Right lobe of liver (tissue), 6 donors: Measurements from ENCODE around the gene CYP4B1. TPM values are rescaled to one million over a fixed set of nuclear protein-coding genes. Genes with fewer than 3 reads are reported as not detected.
A peak's percentile ranks its signal among the peaks of the same experiment; 100 is the strongest.
"Not testable (repeated sequence)": the region's sequence is repeated elsewhere in the genome, so short reads cannot be mapped to it uniquely, and the experiment has no call there.

Experiments
- ATAC-seq, 4 donors: fragments of 200-7000 bp; cut with Tn5 transposase; one replicate each; pipeline ENCODE4 v1.9.1; 2020; ENCODE audit warnings: mild to moderate bottlenecking in 4 of 4, moderate library complexity in 4 of 4
- DNase-seq, 3 donors: peaks; one replicate each; pipeline ENCODE4 v3.0.0-alpha.2; 2020
- H3K27ac ChIP-seq, 3 donors: fragments of 200-600 bp; one replicate each; pipeline ENCODE4 v1.8.0; 2022
- H3K27me3 ChIP-seq, 2 donors: fragments of 200-600 bp; one replicate each; pipeline ENCODE4 v1.8.0; 2022
- H3K36me3 ChIP-seq, 4 donors: fragments of 200-600 bp; sonication (generic) in 1 of 4; one replicate each; pipeline versions ENCODE4 v1.5.1 to v1.8.0; 2017 to 2022; ENCODE audit warnings: control low read depth in 1 of 4
- H3K4me1 ChIP-seq, 4 donors: fragments of 200-600 bp; sonication (generic) in 1 of 4; one replicate each; pipeline versions ENCODE4 v1.5.1 to v1.8.0; 2017 to 2022; ENCODE audit warnings: control low read depth in 1 of 4
- H3K4me3 ChIP-seq, 3 donors: fragments of 200-600 bp; one replicate each; pipeline ENCODE4 v1.8.0; 2022
- H3K9me3 ChIP-seq, 4 donors: fragments of 200-600 bp; sonication (generic) in 1 of 4; one replicate each; pipeline versions ENCODE4 v1.5.1 to v1.8.0; 2017 to 2022; ENCODE audit warnings: control low read depth in 1 of 4
- POLR2A ChIP-seq: fragments of 450-650 bp; IDR thresholded peaks from one replicate; pipeline ENCODE4 v1.6.1; 2017; ENCODE audit warnings: antibody characterized with exemption, mild to moderate bottlenecking
- WGBS: methylation state at CpG from one replicate; pipeline ENCODE4 v1.1.6; 2018; ENCODE audit warnings: low coverage, low lambda C conversion rate; ENCODE audit not compliant: insufficient coverage; ENCODE audit errors: missing lambda C conversion rate; 5-methylcytosine and 5-hydroxymethylcytosine counted together
- intact Hi-C, 2 donors: fragments of 100-400 bp; cut with DNase I; formaldehyde crosslinking; loops; one replicate each; pipeline versions ENCODE4 v1.11.2 to v1.14.1; 2022
- total RNA-seq, 6 experiments: library from RNA; depleted of rRNA in 2 of 6; stranded (reverse); fragments of >200 nt in 2 of 6; fragmentation: NEBNext Ultra II Directional in 3 of 6; extraction: Animal tissue kit (Norgen Biotek cat#: 25700) in 3 of 6; gene quantifications; one replicate each; pipeline versions ENCODE4 v1.1.0 to v1.2.4, GENCODE V29; 2016 to 2023
- TF ChIP-seq, protein P1 (sequence below), 4 donors: fragments of 200-600 bp in 3 of 4; fragments of 450-650 bp in 1 of 4; IDR thresholded peaks; one replicate each; pipeline versions ENCODE4 v1.5.1 to v1.8.0; 2016 to 2022; ENCODE audit warnings: antibody characterized with exemption in 4 of 4, mild to moderate bottlenecking in 2 of 4
- donor health status: DM: no; HTN: yes; CAD: no.
- donor health status: DM: no; HTN: no; CAD: no.
- donor health status: DM: no; HTN: no; CAD: no.
- donor health status: DM: no; HTN: yes; CAD: no.
- donor health status: DM: no; HTN: yes; CAD: no.

The CYP4B1 gene
- total RNA-seq, 6 experiments from 2014 or later: 0.62 TPM; not detected in 5

GRCh38 chr1:46820560-46821060, 21.8 kb downstream of the CYP4B1 start:
- TF ChIP-seq, protein P1, sequence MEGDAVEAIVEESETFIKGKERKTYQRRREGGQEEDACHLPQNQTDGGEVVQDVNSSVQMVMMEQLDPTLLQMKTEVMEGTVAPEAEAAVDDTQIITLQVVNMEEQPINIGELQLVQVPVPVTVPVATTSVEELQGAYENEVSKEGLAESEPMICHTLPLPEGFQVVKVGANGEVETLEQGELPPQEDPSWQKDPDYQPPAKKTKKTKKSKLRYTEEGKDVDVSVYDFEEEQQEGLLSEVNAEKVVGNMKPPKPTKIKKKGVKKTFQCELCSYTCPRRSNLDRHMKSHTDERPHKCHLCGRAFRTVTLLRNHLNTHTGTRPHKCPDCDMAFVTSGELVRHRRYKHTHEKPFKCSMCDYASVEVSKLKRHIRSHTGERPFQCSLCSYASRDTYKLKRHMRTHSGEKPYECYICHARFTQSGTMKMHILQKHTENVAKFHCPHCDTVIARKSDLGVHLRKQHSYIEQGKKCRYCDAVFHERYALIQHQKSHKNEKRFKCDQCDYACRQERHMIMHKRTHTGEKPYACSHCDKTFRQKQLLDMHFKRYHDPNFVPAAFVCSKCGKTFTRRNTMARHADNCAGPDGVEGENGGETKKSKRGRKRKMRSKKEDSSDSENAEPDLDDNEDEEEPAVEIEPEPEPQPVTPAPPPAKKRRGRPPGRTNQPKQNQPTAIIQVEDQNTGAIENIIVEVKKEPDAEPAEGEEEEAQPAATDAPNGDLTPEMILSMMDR (IDR thresholded peaks at IDR 0.05): no peak
- TF ChIP-seq POLR2A: no peak
- intact Hi-C loops: no loop called here
- DNase-seq (no peak), ATAC-seq (peak in 1 of 4 donors; percentile 41)
- Histone ChIP-seq H3K36me3 (no peaks in the 10 kb centered on the region), H3K4me3 (no peak overlapping the region), H3K27me3 (no peaks in the 10 kb centered on the region), H3K4me1 (no peaks in the 10 kb centered on the region), H3K9me3 (no peaks in the 10 kb centered on the region), H3K27ac (no peak overlapping the region)
- 50% methylated on average over 1 of the region's 5 CpGs for WGBS

GRCh38 chr1:46822248-46822826, 23.5 kb downstream of the CYP4B1 start:
- TF ChIP-seq POLR2A: no peak
- TF ChIP-seq, protein P1 (IDR thresholded peaks at IDR 0.05): no peak
- intact Hi-C loops: no loop called here
- ATAC-seq (no peak), DNase-seq (no peak)
- Histone ChIP-seq H3K4me1 (no peaks in the 10 kb centered on the region), H3K27me3 (no peaks in the 10 kb centered on the region), H3K27ac (no peak overlapping the region), H3K4me3 (no peak overlapping the region), H3K36me3 (no peaks in the 10 kb centered on the region), H3K9me3 (no peaks in the 10 kb centered on the region)
- WGBS: 90% methylated on average over 3 of the region's 3 CpGs

DNA sequence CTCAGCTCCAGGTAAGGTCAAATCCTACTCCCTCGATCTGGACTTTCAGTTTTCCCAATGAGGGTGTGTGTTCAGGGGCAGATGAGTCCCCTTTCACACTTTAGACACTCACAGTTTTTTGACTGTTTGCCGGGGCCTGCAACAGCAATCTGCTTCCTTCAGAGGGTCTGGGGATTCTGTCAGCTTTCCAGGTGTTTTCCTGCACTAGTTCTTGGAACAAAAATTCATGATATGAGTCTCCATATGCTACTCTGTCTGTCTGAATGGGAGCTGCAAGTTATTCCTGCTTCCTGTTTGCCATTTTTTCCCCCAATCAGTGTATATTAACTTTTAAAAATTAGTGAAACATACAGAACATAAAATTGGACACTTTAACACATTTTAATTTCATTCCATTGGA, 24.3 kb downstream of the CYP4B1 start:
- no peak for TF ChIP-seq POLR2A
- TF ChIP-seq, protein P1 (IDR thresholded peaks at IDR 0.05): no peak
- H3K27ac ChIP-seq: no peak overlapping the region
- ATAC-seq: no peak
- H3K4me1 ChIP-seq: no peaks in the 10 kb centered on the region
- DNase-seq: no peak
- no peaks in the 10 kb centered on the region for H3K9me3 ChIP-seq
- no peaks in the 10 kb centered on the region for H3K36me3 ChIP-seq
- no peaks in the 10 kb centered on the region for H3K27me3 ChIP-seq
- H3K4me3 ChIP-seq: no peak overlapping the region
- intact Hi-C loops: no loop called here
- WGBS: 52% methylated on average over 2 of the region's 2 CpGs

GRCh38 chr1:46826892-46827291, 28.0 kb downstream of the CYP4B1 start:
- intact Hi-C loops, H3K4me3 ChIP-seq, H3K27ac ChIP-seq, H3K27me3 ChIP-seq, H3K36me3 ChIP-seq, ATAC-seq, H3K4me1 ChIP-seq, H3K9me3 ChIP-seq, DNase-seq: not testable (repeated sequence)
- 60% methylated on average over 2 of the region's 2 CpGs for WGBS

GRCh38 chr1:46830665-46831322, 31.9 kb downstream of the CYP4B1 start:
- TF ChIP-seq, protein P1 (IDR thresholded peaks at IDR 0.05): no peak
- no peak for TF ChIP-seq POLR2A
- intact Hi-C loops: no loop called here
- Histone ChIP-seq H3K27ac (no peak overlapping the region), H3K4me1 (no peaks in the 10 kb centered on the region), H3K4me3 (no peak overlapping the region), H3K27me3 (no peaks in the 10 kb centered on the region), H3K9me3 (no peaks in the 10 kb centered on the region), H3K36me3 (no peaks in the 10 kb centered on the region)
- no peak for ATAC-seq
- DNase-seq: no peak
- no CpG with 5 or more reads among the region's 10 CpGs for WGBS

- H3K4me3 ChIP-seq, H3K27me3 ChIP-seq, H3K9me3 ChIP-seq, H3K4me1 ChIP-seq, DNase-seq, H3K27ac ChIP-seq, ATAC-seq, H3K36me3 ChIP-seq, intact Hi-C loops: not testable (repeated sequence)
- 0% methylated on average over 1 of the region's 6 CpGs for WGBS
Observed at GRCh38 chr1:46835469-46835868, 36.6 kb downstream of the CYP4B1 start.

- H3K27me3 ChIP-seq, DNase-seq, ATAC-seq, H3K36me3 ChIP-seq, H3K4me1 ChIP-seq, H3K9me3 ChIP-seq, H3K27ac ChIP-seq, intact Hi-C loops, H3K4me3 ChIP-seq: not testable (repeated sequence)
- WGBS: 31% methylated on average over 3 of the region's 9 CpGs
Observed at GRCh38 chr1:46846386-46846785, 47.5 kb downstream of the CYP4B1 start.
